ENCODE measurements around the gene ABHD2. TPM values are rescaled to one million over a fixed set of nuclear protein-coding genes. Genes with fewer than 3 reads are reported as not detected.
A peak's percentile ranks its signal among the peaks of the same experiment; 100 is the strongest.

Gene ABHD2
- total and polyA plus RNA-seq, 9 of the 15 experiments (the other 6 are each of a cell fraction or from before 2014, with no cell fraction given) = 16.9 to 99.8 (median 47.5) TPM

DNA sequence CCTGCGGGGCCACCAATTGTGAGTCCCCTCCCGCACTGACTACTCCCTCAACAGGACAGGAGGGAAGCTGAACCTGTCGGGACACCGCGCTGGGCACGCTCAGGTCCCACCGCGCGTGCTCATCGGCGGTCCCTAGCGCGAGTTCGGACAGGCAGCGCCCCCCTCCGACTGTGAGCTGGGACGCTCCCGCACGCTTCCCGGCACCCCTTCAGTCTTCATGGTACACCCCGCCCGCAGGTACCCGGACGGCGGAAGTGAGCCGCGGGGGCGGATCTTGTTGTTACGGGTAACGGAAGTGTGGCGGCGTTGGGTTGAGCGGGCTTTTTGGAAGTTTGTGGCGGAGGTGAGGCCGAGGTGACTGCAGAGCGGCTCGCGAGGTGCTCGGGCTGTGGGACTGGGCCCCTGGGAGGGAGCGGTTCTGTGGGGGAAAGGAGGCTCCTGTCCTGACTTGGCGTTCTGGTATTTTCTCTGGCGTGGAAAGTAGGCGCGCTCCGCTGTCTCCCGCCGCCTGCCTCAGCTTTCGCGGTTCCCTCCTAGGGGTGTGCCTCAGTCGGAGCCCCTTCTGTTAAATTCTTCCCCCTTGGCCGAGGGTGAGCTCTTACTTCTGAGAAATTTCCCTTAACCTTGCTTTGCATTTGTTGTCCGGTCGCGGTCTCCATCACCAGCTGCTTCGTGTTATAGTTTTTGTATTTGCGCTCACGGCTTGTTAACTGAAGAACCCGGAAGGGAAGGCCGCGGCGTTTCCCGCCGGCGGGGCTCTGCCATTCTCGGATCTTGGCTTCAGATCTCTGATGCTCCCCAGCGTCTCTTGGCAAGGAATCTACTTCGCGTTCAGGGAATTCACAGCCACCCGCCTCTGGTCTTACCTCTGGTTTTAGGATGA, 155.7 kb downstream of the ABHD2 start, which contains the start of gene FANCI (continued):
- no peak for TF ChIP-seq ZFP36 (IDR thresholded peaks at IDR 0.05; ENCODE audit: low read depth, low read length, partially characterized antibody)
- TF ChIP-seq ZKSCAN3 (CRISPR knock-in tag; IDR thresholded peaks at IDR 0.05) = no peak
- no peak for TF ChIP-seq THRA (IDR thresholded peaks at IDR 0.05)
- no peak for TF ChIP-seq BRCA1 (IDR thresholded peaks at IDR 0.05)
- no peak for TF ChIP-seq BRCA1 (CRISPR knock-in tag; IDR thresholded peaks at IDR 0.05)
- no peak for TF ChIP-seq KLF16 (IDR thresholded peaks at IDR 0.05)
- TF ChIP-seq HDAC3 (IDR thresholded peaks at IDR 0.05; ENCODE audit: borderline replicate concordance, partially characterized antibody) = no peak
- TF ChIP-seq ZNF253 (CRISPR knock-in tag; conservative IDR thresholded peaks at IDR 0.05) = no peak
- TF ChIP-seq ARID4B (CRISPR knock-in tag; IDR thresholded peaks at IDR 0.05) = peak; percentile 87
- TF ChIP-seq CBX5 (IDR thresholded peaks at IDR 0.05; ENCODE audit: borderline replicate concordance, low read depth) = no peak
- TF ChIP-seq POLR2H (tag; IDR thresholded peaks at IDR 0.05; ENCODE audit: low read depth) = peak; percentile 62; the same call in 1 of the 2 replicates
- TF ChIP-seq PHB (CRISPR knock-in tag; IDR thresholded peaks at IDR 0.05) = no peak
- no peak; the same call in 1 of the 2 replicates for TF ChIP-seq HDAC2 (IDR thresholded peaks at IDR 0.05)
- 0 out of 2 replicates have a peak, but pooled peaks have one; percentile 24 for TF ChIP-seq HNRNPL (IDR thresholded peaks at IDR 0.05; ENCODE audit: low read depth, low read length)
- TF ChIP-seq ZFPM2 (CRISPR knock-in tag; IDR thresholded peaks at IDR 0.05) = no peak
- TF ChIP-seq ZNF740 (CRISPR knock-in tag; IDR thresholded peaks at IDR 0.05) = peak; percentile 89
- TF ChIP-seq ZNF740 (tag; IDR thresholded peaks at IDR 0.05) = no peak
- TF ChIP-seq, protein P1, sequence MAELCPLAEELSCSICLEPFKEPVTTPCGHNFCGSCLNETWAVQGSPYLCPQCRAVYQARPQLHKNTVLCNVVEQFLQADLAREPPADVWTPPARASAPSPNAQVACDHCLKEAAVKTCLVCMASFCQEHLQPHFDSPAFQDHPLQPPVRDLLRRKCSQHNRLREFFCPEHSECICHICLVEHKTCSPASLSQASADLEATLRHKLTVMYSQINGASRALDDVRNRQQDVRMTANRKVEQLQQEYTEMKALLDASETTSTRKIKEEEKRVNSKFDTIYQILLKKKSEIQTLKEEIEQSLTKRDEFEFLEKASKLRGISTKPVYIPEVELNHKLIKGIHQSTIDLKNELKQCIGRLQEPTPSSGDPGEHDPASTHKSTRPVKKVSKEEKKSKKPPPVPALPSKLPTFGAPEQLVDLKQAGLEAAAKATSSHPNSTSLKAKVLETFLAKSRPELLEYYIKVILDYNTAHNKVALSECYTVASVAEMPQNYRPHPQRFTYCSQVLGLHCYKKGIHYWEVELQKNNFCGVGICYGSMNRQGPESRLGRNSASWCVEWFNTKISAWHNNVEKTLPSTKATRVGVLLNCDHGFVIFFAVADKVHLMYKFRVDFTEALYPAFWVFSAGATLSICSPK (IDR thresholded peaks at IDR 0.05; ENCODE audit: borderline replicate concordance) = no peak
- peak; percentile 51 for TF ChIP-seq SP2 (IDR thresholded peaks at IDR 0.05; ENCODE audit: extremely low read depth, low read depth, low read length, poor library complexity, severe bottlenecking)
- peak; percentile 78 for TF ChIP-seq RBBP5 (IDR thresholded peaks at IDR 0.05; ENCODE audit: borderline replicate concordance, insufficient read depth, low read length, poor library complexity, severe bottlenecking)
